ENCODE data around the gene ERICH6B. TPM values are rescaled to one million over a fixed set of nuclear protein-coding genes. Genes with fewer than 3 reads are reported as not detected.

Gene ERICH6B
- total and polyA plus RNA-seq, 2 of the 13 experiments (the other 11 are each of a cell fraction or from before 2014, with no cell fraction given), result not detected

DNA sequence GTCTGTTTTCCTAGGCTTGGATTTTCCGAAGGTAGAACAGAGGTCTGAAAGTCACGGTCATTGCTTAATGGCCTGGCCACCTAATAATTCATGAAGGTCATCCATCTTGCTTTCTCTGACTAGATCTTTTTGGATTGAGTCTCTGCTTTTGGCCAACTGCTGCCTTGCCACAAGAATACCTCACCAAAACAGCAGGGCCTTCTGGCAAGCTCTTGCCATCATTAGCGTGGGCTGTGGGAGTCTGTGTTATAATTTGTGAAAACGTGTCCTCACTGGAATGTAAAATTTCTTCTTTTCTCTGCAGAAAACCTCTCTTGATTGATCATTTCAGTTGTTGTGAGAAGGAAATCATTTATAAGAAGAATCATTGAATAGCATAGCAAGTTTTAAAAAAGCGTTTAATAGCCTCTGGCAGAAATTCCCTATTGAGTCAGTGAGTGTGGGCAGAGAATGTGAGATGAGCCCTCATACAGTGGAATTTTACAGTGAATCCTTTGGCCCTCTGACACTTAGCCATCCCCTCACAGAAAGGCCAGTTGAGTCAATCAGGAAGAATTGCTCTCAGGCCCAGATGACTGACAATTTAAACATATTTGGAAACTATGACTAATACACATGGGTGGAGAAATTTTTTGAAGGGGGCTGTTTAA is 43.2 kb upstream of the ERICH6B start (continued):
- no peak for TF ChIP-seq ZNF552 (CRISPR knock-in tag; IDR thresholded peaks at IDR 0.05; ENCODE audit: borderline replicate concordance)
- no peak for TF ChIP-seq ZFP37 (CRISPR knock-in tag; IDR thresholded peaks at IDR 0.05; ENCODE audit: borderline replicate concordance)
- no peak for TF ChIP-seq SRY (CRISPR knock-in tag; IDR thresholded peaks at IDR 0.05)

GRCh38 chr13:45654633-45655349 is 39.3 kb upstream of the ERICH6B start:
- 0% methylated on average over 3 of the region's 5 CpGs for WGBS (ENCODE audit: low lambda C conversion rate)
- ChIA-PET POLR2A (no interaction called here), CTCF (ENCODE audit: low intra/inter-chr PET ratio, low total read pairs) (no interaction called here)
- no peaks in the 10 kb centered on the region for H3K9me3 ChIP-seq (ENCODE audit: low read length)
- no peaks in the 10 kb centered on the region for H4K20me1 ChIP-seq (ENCODE audit: insufficient read depth, low read length)
- no peak overlapping the region for H2AFZ ChIP-seq (ENCODE audit: low read length)
- H3K79me2 ChIP-seq (ENCODE audit: insufficient read depth, low read length), result no peaks in the 10 kb centered on the region
- FAIRE-seq, result no peak
- H3K9ac ChIP-seq (ENCODE audit: insufficient read depth, low read depth, low read length), result no peak overlapping the region
- H3K4me1 ChIP-seq (ENCODE audit: insufficient read depth, low read length), result no peaks in the 10 kb centered on the region
- DNase-seq (ENCODE audit: low spot score), result no peak
- BruUV-seq (replicated peaks), result no TSS peak
- intact Hi-C loops (cut with micrococcal nuclease; ENCODE audit: unreplicated experiment), result no loop called here
- no peak for ATAC-seq
- H3K36me3 ChIP-seq (replicated peaks in 1 of 2; ENCODE audit: control insufficient read depth in 1 of 2, insufficient read depth in 2 of 2, low read length in 2 of 2), result no peaks in the 10 kb centered on the region
- TF ChIP-seq AGO1 (IDR thresholded peaks at IDR 0.05; ENCODE audit: low read depth, low read length, poor library complexity, severe bottlenecking), result no peak
- no peak for TF ChIP-seq CENPBD1 (CRISPR knock-in tag; IDR thresholded peaks at IDR 0.05; ENCODE audit: borderline replicate concordance, low read depth)
- TF ChIP-seq CC2D1A (CRISPR knock-in tag; IDR thresholded peaks at IDR 0.05), result no peak
- TF ChIP-seq RFX3 (CRISPR knock-in tag; IDR thresholded peaks at IDR 0.05), result no peak
- TF ChIP-seq, protein P1, sequence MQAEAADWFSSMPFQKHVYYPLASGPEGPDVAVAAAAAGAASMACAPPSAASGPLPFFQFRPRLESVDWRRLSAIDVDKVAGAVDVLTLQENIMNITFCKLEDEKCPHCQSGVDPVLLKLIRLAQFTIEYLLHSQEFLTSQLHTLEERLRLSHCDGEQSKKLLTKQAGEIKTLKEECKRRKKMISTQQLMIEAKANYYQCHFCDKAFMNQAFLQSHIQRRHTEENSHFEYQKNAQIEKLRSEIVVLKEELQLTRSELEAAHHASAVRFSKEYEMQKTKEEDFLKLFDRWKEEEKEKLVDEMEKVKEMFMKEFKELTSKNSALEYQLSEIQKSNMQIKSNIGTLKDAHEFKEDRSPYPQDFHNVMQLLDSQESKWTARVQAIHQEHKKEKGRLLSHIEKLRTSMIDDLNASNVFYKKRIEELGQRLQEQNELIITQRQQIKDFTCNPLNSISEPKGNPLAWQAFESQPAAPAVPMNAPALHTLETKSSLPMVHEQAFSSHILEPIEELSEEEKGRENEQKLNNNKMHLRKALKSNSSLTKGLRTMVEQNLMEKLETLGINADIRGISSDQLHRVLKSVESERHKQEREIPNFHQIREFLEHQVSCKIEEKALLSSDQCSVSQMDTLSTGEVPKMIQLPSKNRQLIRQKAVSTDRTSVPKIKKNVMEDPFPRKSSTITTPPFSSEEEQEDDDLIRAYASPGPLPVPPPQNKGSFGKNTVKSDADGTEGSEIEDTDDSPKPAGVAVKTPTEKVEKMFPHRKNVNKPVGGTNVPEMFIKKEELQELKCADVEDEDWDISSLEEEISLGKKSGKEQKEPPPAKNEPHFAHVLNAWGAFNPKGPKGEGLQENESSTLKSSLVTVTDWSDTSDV (CRISPR knock-in tag; IDR thresholded peaks at IDR 0.05), result no peak
- no peak for TF ChIP-seq THYN1 (CRISPR knock-in tag; IDR thresholded peaks at IDR 0.05; ENCODE audit: borderline replicate concordance, low read depth)
- no peak for TF ChIP-seq YEATS2 (CRISPR knock-in tag; IDR thresholded peaks at IDR 0.05; ENCODE audit: borderline replicate concordance)
- H3K4me2 ChIP-seq (ENCODE audit: low read depth, low read length), result no peak overlapping the region
- H3K27me3 ChIP-seq (ENCODE audit: control insufficient read depth in 1 of 2, insufficient read depth in 2 of 2, low read length in 2 of 2), result no peaks in the 10 kb centered on the region
- H3K27ac ChIP-seq (ENCODE audit: extremely low read length, insufficient read depth, low read length), result no peak overlapping the region
- no peak overlapping the region for H3K4me3 ChIP-seq (replicated peaks in 1 of 3; ENCODE audit: insufficient read depth in 1 of 3, low read depth in 2 of 3, low read length in 3 of 3)
- in situ Hi-C loops (cut with HindIII; ENCODE audit: extremely low pct_ligation_motif_present, low pct_unique_long_range_greater_than_20kb), result no loop called here
